Epidermal melanocyte (primary cell): ENCODE results near the gene DCST2.

Source experiments
- DNase-seq: peaks from one replicate; pipeline ENCODE4 v3.0.0; 2011; ENCODE audit warnings: low spot score; ENCODE audit not compliant: insufficient read length

Gene DCST2

DNA sequence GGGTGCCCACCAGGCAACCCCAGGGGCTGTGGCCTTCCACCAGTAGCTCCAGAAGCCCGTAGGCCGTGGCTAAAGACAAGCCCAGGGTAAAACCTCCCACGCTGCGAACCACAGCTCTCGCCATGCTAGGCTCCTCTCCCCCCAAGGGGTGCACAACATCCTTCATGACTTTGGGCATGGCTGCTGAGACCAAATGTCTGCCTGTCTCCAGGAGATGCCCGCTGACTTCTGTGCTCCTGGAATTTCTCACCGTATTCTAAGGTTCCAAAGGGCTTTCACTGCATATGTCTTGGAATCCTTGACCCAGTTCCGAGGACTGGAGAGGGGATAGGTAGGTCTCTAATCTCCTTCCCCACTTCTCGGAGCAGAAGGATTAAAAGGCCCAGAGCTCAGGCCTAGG is at the start of gene DCST2, which contains the start of gene DCST1:
Gene DCST2, minus strand, starts transcription at position 258 of the 400 bp plus-strand sequence. Its CDS starts 80 bp downstream, at position 178.
Gene DCST1, plus strand, starts transcription at position 301 of the 400 bp plus-strand sequence. CDS start 213 bp downstream, outside the sequence.
- no peak for DNase-seq

DNA sequence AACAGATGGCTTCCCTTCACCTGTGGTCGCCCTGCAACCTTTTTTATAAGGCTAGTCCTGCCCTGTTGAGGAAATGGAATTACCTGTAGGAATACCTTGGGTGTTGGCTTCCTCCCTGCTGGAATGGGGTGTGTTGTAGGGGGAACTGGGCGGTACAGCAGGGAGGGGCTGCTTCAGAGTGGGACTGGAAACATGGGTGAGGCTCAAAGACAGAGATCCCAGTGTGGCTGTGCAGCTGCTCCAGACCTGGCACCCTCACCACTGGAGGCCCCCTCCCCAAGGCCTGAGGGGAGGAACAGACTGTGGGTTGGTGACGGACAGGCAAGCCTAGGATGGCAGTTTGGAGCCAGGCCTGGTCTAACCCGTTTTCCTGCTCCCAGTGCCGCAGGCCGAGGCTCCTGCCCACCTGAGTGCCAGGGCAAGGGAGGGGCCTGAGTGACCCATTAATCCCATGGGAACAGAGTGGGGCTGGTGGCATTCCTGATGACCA is 49.5 kb upstream of the DCST2 start:
- no peak for DNase-seq

- DNase-seq, result no peak
Observed at GRCh38 chr1:155082301-155083051, 48.9 kb upstream of the DCST2 start.

DNA sequence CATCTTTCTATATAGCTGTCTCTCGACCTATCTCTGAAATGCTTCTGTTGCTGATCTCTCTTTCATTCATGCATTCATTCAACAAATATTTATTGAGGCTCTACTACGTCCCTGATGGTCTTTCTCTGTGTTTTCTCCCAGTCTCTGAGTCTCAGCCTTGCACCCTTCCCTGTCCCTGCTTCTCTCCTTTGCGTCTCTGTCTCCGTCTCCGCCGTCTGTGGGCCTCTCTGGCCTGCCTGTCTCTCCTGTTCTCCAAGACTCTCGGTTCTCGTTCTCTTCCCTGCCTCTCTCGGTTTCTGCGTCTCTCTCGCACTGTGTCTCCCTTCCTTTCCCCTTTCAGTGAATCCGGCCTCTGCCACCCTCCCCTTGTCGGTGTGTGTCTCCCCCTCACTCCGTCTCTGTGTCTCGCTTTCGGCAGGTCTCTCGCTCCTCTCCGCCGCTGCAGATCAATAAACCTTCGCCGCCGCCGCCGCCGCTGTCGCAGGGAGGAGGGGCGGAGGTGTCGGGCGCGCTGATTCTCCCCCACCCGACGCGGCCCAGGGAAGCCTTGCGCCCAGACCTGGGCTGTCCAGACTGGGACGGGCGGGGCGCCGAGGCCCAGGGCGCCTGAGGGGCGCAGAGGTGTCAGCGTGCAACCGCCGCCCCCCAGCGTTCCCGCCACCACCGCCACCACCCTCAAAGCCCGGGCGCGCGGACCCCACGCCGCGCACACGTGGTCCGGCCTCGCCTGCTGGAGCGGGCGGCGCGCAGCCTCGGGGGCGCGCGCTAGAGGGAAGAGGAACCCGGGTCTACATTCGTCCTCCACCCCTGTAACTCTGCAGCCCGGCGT is 48.1 kb upstream of the DCST2 start:
- DNase-seq, result no peak

GRCh38 chr1:155080312-155081228 is 47.0 kb upstream of the DCST2 start:
- no peak for DNase-seq

DNA sequence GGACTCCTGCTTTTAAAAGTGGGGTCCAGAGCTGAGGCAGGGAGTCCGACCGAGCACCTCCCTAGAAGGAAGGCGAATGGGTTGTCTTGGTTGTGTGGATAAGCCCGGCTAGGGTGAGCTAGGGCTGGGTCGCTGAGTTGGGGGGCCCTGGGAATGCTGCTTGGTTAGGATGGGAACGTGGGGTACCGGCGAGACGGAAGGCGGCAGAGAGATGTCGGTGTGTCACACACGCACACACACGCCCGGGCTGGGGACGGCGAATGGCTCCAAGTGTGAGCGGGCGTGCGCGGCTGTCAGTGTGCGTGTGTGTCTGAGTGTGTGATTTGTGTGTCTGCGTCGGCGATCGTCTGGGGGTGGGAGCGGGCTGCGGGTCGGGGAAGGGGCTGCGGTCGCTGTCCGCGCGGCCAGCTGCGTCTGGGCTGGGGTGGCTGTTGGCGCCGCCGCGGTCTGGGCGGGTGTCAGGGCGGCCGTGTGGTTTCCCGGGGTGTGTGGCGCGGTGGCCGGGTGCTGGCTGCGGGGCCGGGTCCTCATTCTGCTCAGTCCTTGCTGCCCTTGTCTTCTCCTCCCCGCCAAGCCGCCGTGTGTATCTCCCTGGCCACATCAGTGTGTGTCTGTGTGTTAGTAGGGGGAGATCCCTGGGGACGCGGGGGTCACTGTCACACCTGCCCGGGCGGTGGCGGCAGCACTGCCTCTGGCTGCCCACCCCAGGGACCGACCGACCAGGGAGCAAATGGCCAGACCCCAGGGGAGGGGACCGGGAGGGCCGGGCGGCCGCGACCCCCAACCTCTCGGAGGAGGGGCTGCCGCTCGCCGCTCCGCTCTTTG is 46.1 kb upstream of the DCST2 start:
- DNase-seq, result no peak

DNA sequence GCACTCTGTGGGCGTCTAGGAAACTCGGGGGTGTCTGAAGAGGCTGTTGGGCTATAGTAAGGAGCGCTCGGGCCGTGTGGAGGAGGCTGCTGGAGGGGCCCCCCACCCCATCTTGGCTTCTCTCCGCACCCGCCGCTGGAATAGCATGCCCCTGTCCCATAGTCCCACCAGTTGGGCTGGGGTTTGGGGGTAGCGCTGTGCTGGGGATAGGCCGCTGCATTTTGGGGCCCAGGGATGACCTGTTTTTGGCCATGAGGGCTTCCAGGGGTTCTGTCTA is 45.6 kb upstream of the DCST2 start:
- DNase-seq, result no peak

DNA sequence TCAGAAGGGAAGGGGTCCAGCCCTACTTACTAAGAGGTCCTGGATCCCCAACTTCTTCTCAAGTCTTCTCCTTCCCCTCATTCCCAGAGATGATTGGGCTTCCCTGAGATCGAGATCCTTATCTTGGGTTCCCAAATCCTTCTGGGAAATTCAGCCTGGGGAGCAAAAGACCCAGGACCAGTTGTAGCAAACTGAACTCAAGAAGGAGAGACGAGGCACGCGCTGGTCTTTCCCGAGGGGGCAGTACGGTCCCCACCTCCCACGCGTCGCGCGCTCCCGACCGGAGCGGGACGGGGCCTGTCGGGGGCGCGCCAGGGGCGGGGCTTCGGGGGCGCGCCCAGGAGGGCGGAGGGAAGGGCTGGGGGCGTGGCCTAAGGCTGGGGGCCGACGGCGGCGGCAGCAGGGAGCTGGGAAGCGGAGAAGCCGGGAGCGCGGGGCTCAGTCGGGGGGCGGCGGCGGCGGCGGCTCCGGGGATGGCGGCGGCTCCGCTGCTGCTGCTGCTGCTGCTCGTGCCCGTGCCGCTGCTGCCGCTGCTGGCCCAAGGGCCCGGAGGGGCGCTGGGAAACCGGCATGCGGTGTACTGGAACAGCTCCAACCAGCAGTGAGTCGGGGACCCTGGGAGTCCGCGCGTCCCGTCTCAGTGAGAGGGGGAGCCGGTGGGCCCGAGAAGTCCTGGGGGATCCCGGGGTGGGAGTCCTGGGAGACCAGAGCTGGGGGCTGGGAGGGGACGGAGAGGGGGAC is 45.1 kb upstream of the DCST2 start, which contains the start of gene EFNA3:
Gene EFNA3, plus strand, starts transcription at position 369 of the 741 bp plus-strand sequence. Its CDS starts 105 bp downstream, at position 474.
- peak; percentile 89 for DNase-seq

DNA sequence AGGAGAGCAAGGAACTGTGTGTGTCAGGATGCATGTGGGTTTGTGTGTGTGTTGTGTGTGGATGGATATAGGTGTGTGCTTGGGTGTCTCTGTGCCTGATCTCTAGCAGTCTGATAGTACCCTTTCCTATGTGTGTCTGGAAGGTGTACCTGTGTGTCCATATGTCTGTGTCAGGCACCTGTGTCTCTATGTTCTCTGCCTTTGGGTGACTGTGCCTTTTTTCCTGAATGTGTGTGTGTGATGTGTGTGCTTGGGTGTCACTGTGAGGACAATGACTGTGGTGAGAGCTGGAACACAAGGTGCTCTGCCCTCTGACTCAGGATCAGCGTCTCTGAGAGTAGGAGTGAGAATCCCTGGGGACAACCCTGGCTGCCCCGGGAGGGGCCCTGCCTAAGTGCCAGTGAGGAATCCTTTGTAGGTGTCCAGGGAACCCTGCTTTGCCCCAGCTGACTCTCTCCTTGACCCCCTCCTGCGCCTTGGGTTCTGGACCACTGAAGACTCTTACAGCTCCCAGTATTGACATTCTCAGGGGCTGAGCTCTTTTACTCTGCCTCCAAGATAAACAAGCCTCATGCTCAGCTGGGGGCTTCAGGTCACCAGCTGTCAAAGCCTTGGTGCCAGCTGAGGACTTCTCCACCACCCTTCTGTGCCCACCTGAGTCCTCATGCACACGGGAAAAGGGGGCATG is 44.3 kb upstream of the DCST2 start:
- DNase-seq, result no peak

- no peak for DNase-seq
Observed at GRCh38 chr1:155077346-155077745, 43.8 kb upstream of the DCST2 start.

DNA sequence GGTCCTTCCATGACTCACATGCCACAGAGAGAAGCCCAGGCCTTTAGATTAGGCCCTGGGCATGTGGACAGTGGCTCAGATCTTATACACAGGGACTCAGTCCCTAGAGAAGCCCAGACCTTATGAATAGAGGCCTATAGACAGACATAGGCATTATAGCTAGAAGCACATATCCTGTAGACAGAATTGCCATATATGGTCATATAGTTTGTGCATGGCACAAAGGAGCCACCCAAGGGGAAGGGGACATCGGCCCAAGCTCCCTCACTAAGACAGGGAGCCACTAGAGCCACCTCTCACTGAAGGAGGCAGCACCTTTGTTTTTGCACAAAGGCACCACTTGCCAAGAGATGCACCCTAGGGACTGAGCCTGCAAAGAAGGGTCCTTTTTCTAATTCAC is 42.8 kb upstream of the DCST2 start:
- no peak for DNase-seq

- no peak for DNase-seq
Observed at GRCh38 chr1:155075535-155075934, 42.0 kb upstream of the DCST2 start.

DNA sequence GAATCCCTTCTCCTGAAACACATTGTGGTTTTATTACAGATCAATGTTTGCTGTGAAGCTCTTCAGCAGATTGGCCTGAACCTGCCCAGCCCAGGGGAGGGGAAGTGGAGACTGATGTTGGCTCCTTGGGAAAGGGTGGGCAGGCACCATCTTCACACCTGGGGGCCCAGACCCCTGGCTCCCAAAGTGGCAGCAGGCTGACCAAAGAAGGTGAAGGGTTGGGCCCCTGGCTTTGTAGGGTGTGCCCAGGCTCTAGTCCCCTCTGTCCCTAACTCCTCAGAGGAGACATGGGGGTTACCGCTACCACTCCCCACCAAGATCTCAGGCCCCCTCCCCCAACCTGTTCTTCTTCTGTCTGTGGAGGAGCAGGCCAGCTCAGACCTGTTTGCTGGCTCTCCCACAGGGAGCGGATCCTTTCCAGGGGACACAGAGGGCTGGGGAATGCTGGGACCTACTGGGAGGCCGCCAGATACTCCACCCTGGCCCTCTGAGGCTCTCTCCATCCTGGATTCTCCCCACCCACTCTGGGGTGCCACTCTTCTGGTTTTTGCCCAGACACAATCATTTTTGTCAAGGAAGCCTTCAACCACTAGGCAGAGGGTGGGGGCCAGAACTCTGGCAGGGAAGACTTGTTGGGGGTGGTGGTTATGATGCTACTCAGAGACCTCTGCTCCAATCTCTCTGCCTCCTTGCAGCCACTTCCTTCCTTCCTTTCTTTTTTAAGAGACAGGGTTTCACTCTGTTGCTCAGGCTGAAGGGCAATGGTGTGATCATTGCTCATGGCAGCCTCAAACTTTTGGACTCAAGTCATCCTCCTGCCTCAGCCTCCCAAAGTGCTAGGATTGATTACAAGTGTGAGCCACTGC is 40.0 kb upstream of the DCST2 start:
- no peak for DNase-seq

DNA sequence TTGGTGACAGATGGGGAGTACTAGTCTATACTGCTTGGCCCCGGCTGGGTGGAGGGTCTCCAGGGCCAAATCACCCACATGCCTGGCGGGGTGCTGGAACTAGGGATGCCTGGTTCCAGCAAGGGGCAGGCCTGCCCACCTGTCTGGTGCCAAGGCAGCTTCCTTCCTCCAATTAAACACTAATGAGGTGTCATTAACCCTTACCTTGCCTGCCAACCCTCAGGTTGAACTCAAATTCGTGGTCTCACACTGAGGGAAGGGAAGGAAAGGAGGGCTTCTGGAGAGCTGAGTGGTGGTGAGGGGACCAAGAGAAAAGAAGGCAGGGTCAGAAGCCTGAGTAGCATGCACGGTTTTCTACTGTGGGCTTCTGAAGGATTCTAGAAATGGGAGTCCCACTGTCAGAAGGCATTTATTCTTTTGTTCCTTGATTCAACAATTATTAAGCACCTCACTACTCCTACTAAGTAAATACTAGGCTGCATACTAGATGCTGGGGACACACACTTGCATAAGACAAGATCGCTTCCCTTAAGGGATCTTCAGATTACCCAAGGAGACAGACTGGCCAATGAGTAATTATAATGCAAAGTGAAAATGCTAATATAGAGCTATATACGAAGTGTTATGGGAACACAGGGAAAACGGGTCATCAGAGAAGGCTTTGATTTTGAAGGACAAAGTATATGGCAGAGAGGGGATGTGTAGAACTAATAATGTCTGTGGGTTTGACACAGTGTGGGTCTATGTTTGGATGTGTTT is 39.1 kb upstream of the DCST2 start:
- DNase-seq, result no peak

DNA sequence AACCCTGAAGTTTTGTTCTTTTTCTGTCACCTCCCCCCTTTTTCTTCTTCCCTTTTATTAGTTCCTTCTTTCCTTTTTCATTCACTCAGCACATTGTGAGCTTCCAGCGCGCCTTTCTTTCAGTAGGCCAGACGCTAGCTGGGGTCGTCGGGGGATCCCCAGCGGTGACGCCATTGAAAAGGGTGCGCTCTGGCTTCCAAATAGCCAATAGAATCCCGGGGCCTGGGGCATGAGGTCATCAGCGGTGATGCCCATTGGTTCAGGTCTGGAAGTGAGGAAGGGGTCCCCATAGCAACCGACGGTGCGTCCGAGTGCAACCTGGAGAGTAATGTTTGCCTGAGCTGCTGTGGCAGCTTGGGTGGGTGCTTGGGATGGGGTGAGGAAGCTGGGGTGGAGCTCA is 38.1 kb upstream of the DCST2 start:
- DNase-seq, result no peak

DNA sequence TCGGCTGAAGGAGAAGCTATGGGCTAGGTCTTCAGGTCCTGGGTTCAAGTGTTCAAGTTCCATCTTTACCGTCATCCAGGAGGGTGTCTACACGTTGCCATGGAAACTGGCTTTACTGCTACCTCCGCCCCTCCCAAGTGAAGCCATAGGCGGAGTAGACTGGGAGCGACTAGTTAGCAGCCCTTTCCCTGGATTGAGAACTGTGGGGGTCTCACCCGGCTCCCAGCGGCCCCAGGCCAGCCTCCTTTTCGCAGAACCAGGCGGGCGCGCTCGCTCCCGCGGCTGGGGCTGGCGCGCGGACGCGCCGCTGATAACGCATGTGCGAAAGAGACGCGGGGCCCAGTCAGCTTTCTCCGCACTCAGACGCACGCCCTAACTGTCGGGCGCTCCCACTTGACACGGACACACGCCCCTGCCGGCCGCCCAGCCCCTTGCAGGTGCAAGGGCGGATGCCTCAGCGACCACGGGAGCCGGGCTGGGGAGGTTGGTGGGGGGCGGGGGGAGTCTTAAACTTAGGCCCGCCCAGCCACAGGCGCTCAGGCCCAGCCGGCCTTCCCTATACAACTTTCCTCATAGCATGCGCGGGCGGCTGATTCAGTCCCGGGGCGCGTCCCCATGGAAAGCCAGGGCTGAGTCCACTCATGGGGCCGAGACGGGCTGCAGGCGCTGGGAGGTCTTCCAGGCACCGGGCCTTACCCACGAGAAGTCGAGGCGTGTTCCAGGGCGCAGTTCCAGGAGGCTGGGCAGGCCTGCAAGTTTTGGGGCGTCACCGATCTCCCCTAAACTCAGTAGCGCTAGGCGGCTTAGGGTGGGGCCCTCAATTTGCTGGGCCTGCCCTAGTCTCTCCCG is 37.4 kb upstream of the DCST2 start:
- DNase-seq, result no peak
